Measurements from ENCODE around the gene FBF1.

Gene FBF1

GRCh38 chr17:75877752-75878173 is 63.1 kb downstream of the FBF1 start:
- H3K4me3 ChIP-seq (ENCODE audit: low read depth, low read length) = peak overlapping the region; percentile 61
- TF ChIP-seq CTCF (IDR thresholded peaks at IDR 0.05; ENCODE audit: borderline replicate concordance, insufficient read depth, low read depth, low read length) = peak; percentile 80

- H3K4me3 ChIP-seq (ENCODE audit: low read depth, low read length) = peak overlapping the region; percentile 61
- TF ChIP-seq CTCF (IDR thresholded peaks at IDR 0.05; ENCODE audit: borderline replicate concordance, insufficient read depth, low read depth, low read length) = no peak
Observed at GRCh38 chr17:75876938-75877751, 63.7 kb downstream of the FBF1 start.

GRCh38 chr17:75876190-75876937 is 64.5 kb downstream of the FBF1 start:
- H3K4me3 ChIP-seq (ENCODE audit: low read depth, low read length) = peak overlapping the region; percentile 61

GRCh38 chr17:75875940-75876189 is 65.0 kb downstream of the FBF1 start:
- TF ChIP-seq CTCF (IDR thresholded peaks at IDR 0.05; ENCODE audit: borderline replicate concordance, insufficient read depth, low read depth, low read length) = no peak
- H3K4me3 ChIP-seq (ENCODE audit: low read depth, low read length) = no peak overlapping the region

More at GRCh38 chr17:75876190-75876937, 64.5 kb downstream of the FBF1 start:
- TF ChIP-seq CTCF (IDR thresholded peaks at IDR 0.05; ENCODE audit: borderline replicate concordance, insufficient read depth, low read depth, low read length) = peak; percentile 49

- no peak for TF ChIP-seq CTCF (IDR thresholded peaks at IDR 0.05; ENCODE audit: borderline replicate concordance, insufficient read depth, low read depth, low read length)
- no peak overlapping the region for H3K4me3 ChIP-seq (ENCODE audit: low read depth, low read length)
Observed at GRCh38 chr17:75875182-75875939, 65.5 kb downstream of the FBF1 start.

GRCh38 chr17:75874323-75875181 is 66.3 kb downstream of the FBF1 start:
- no peak for TF ChIP-seq CTCF (IDR thresholded peaks at IDR 0.05; ENCODE audit: borderline replicate concordance, insufficient read depth, low read depth, low read length)
- no peak overlapping the region for H3K4me3 ChIP-seq (ENCODE audit: low read depth, low read length)

Measured in GM12875 (cell line).